ENCODE data around the gene SLC1A1. TPM values are rescaled to one million over a fixed set of nuclear protein-coding genes. Genes with fewer than 3 reads are reported as not detected.
A peak's percentile ranks its signal among the peaks of the same experiment; 100 is the strongest.

SLC1A1 gene
- total and polyA plus RNA-seq, 2 experiments from 2014 or later, result 3.7 to 8.2 TPM

GRCh38 chr9:4615778-4616177 lies 125.5 kb downstream of the SLC1A1 start:
- DNase-seq (ENCODE audit: low spot score), result no peak
- Histone ChIP-seq H3F3A (replicated peaks; ENCODE audit: low read depth) (no peaks in the 10 kb centered on the region), H3K36me3 (ENCODE audit: insufficient read depth) (no peaks in the 10 kb centered on the region), H3K27ac (ENCODE audit: low read depth) (no peak overlapping the region), H3K27me3 (ENCODE audit: insufficient read depth) (no peaks in the 10 kb centered on the region), H3K4me3 (no peak overlapping the region), H3K4me2 (no peak overlapping the region), H2AFZ (0 out of 2 replicates have a peak overlapping the region, but pooled peaks have one; percentile 13), H3K9me2 (ENCODE audit: insufficient read depth) (no peaks in the 10 kb centered on the region), H3K4me1 (ENCODE audit: insufficient read depth) (peaks cover 5% of the 10 kb centered on the region; the same call in 1 of the 2 replicates), H3K79me2 (replicated peaks; ENCODE audit: insufficient read depth) (no peaks in the 10 kb centered on the region), H4K20me1 (replicated peaks; ENCODE audit: insufficient read depth) (no peaks in the 10 kb centered on the region)
- no peak for ATAC-seq
- Mint-ChIP-seq H3K9me3 (peaks cover 5% of the 10 kb centered on the region; the same call in 2 of the 3 replicates), H3K4me1 (peaks cover 19% of the 10 kb centered on the region), H3K4me3 (no peak overlapping the region), H3K36me3 (ENCODE audit: low read depth) (no peaks in the 10 kb centered on the region), H3K27me3 (ENCODE audit: insufficient read depth, low read depth, poor library complexity) (no peaks in the 10 kb centered on the region), H3K27ac (no peak overlapping the region)
- TF ChIP-seq ZNF114 (CRISPR knock-in tag; IDR thresholded peaks at IDR 0.05), result no peak
- no peak for TF ChIP-seq JUNB (IDR thresholded peaks at IDR 0.05; ENCODE audit: unreplicated experiment)
- TF ChIP-seq CTCF (conservative IDR thresholded peaks at IDR 0.05; ENCODE audit: low read depth in 2 of 2), result no peak
- no peak for TF ChIP-seq REST (IDR thresholded peaks at IDR 0.05; ENCODE audit: unreplicated experiment)
- TF ChIP-seq ZNF462 (CRISPR knock-in tag; IDR thresholded peaks at IDR 0.05), result no peak
- TF ChIP-seq POLR2AphosphoS5 (IDR thresholded peaks at IDR 0.05; ENCODE audit: low read depth), result no peak
- no peak for TF ChIP-seq EZH2phosphoT487 (IDR thresholded peaks at IDR 0.05; ENCODE audit: unreplicated experiment)
- no peak for TF ChIP-seq NANOG (IDR thresholded peaks at IDR 0.05; ENCODE audit: borderline replicate concordance)
- no peak for TF ChIP-seq ZNF331 (CRISPR knock-in tag; IDR thresholded peaks at IDR 0.05; ENCODE audit: low read depth)
- no peak for TF ChIP-seq ETS1 (IDR thresholded peaks at IDR 0.05)
- TF ChIP-seq STAT1 (IDR thresholded peaks at IDR 0.05; ENCODE audit: unreplicated experiment), result no peak
